IMR-90 (cell line): ENCODE results near the gene MZF1. TPM values are rescaled to one million over a fixed set of nuclear protein-coding genes. Genes with fewer than 3 reads are reported as not detected.
A peak's percentile ranks its signal among the peaks of the same experiment; 100 is the strongest.

ENCODE experiments used
- ATAC-seq: fragments of 200-7000 bp; cut with Tn5 transposase; 2 replicates; pipeline ENCODE4 v1.9.1; 2020; ENCODE audit warnings: low read depth, mild to moderate bottlenecking, moderate library complexity
- BruUV-seq: library from RNA; stranded (reverse); fragments of 400-500 nt; replicated peaks from 2 replicates; lab custom pipeline; 2021; lab: Mats Ljungman, UMichigan
- CTCF ChIA-PET: fragments of 300-600 bp; formaldehyde crosslinking; extraction: SDS; loops from one replicate; lab custom pipeline; 2021; ENCODE audit warnings: antibody characterized with exemption; lab: Yijun Ruan, JAX
- POLR2A ChIA-PET: fragments of 300-600 bp; sonication (Branson Sonifier 250); formaldehyde crosslinking; loops from one replicate; lab custom pipeline; 2022; ENCODE audit warnings: antibody characterized with exemption; ENCODE audit not compliant: unreplicated experiment; lab: Charles Lee
- DNase-seq: peaks from one replicate; pipeline ENCODE4 v3.0.0; 2013
- H2AFZ ChIP-seq: replicated peaks from 2 replicates; pipeline ENCODE3; 2013; ENCODE audit warnings: low read length, mild to moderate bottlenecking; ENCODE audit not compliant: poor library complexity
- H2AK5ac ChIP-seq: 2 replicates; pipeline ENCODE4 v1.6.1; 2013; ENCODE audit warnings: low read depth, low read length, inconsistent platforms
- H2AK9ac ChIP-seq: replicated peaks from 2 replicates; pipeline ENCODE3; 2013; ENCODE audit warnings: mild to moderate bottlenecking, low read depth, low read length, moderate library complexity; ENCODE audit not compliant: poor library complexity
- H2BK120ac ChIP-seq: 2 replicates; pipeline ENCODE4 v1.6.1; 2013; ENCODE audit warnings: low read depth, low read length, inconsistent platforms
- H2BK15ac ChIP-seq: 3 replicates; pipeline ENCODE4 v1.6.1; 2013; ENCODE audit warnings: low read depth, low read length, inconsistent platforms
- H2BK20ac ChIP-seq: 2 replicates; pipeline ENCODE4 v1.6.1; 2013; ENCODE audit warnings: low read depth, mild to moderate bottlenecking, inconsistent platforms, low read length, moderate library complexity
- H2BK5ac ChIP-seq: 2 replicates; pipeline ENCODE4 v1.6.1; 2013; ENCODE audit warnings: mild to moderate bottlenecking, low read depth, low read length, inconsistent platforms; ENCODE audit not compliant: poor library complexity, severe bottlenecking
- H3K14ac ChIP-seq: replicated peaks from 2 replicates; pipeline ENCODE4 v1.6.1; 2013; ENCODE audit warnings: low read depth, low read length, inconsistent platforms
- H3K18ac ChIP-seq: 2 replicates; pipeline ENCODE4 v1.6.1; 2013; ENCODE audit warnings: low read depth, low read length, control low read depth
- H3K23ac ChIP-seq: 2 replicates; pipeline ENCODE4 v1.6.1; 2013; ENCODE audit warnings: low read depth, low read length, inconsistent platforms
- H3K27ac ChIP-seq: 2 replicates; pipeline ENCODE4 v1.5.1; 2013; ENCODE audit warnings: mild to moderate bottlenecking, control low read depth, low read length; ENCODE audit not compliant: insufficient read depth
- H3K27me3 ChIP-seq: 2 replicates; pipeline ENCODE4 v1.6.1; 2013; ENCODE audit warnings: low read length; ENCODE audit not compliant: control insufficient read depth, insufficient read depth
- H3K36me3 ChIP-seq: 2 replicates; pipeline ENCODE4 v1.6.1; 2013; ENCODE audit warnings: low read length, mixed read lengths; ENCODE audit not compliant: control insufficient read depth, insufficient read depth
- H3K4ac ChIP-seq: 2 replicates; pipeline ENCODE4 v1.6.1; 2013; ENCODE audit warnings: low read depth, low read length, inconsistent platforms
- H3K4me1 ChIP-seq: 2 replicates; pipeline ENCODE4 v1.6.1; 2013; ENCODE audit warnings: low read length, mixed read lengths; ENCODE audit not compliant: control insufficient read depth, insufficient read depth
- H3K4me2 ChIP-seq: 2 replicates; pipeline ENCODE4 v1.6.1; 2013; ENCODE audit warnings: low read depth, mild to moderate bottlenecking, control low read depth, low read length, moderate library complexity
- H3K4me3 ChIP-seq: 2 replicates; pipeline ENCODE4 v1.5.1; 2013; ENCODE audit warnings: low read depth, mild to moderate bottlenecking, control low read depth, low read length, moderate library complexity; ENCODE audit not compliant: insufficient read depth
- H3K56ac ChIP-seq: 2 replicates; pipeline ENCODE4 v1.6.1; 2013; ENCODE audit warnings: low read length, inconsistent platforms; ENCODE audit not compliant: insufficient read depth; ENCODE audit errors: extremely low read depth
- H3K79me1 ChIP-seq, 2 experiments: 2 replicates each; pipeline ENCODE4 v1.6.1; 2013; ENCODE audit warnings: low read length in 2 of 2, inconsistent platforms in 1 of 2, low read depth in 1 of 2
- H3K9ac ChIP-seq: 2 replicates; pipeline ENCODE4 v1.6.1; 2013; ENCODE audit warnings: low read depth, low read length, control low read depth
- H3K9me1 ChIP-seq: 2 replicates; pipeline ENCODE4 v1.6.1; 2013; ENCODE audit warnings: low read length, inconsistent platforms; ENCODE audit not compliant: insufficient read depth
- H3K9me3 ChIP-seq: 2 replicates; pipeline ENCODE4 v1.6.1; 2013; ENCODE audit warnings: low read length; ENCODE audit not compliant: control insufficient read depth, insufficient read depth
- H4K20me1 ChIP-seq: 2 replicates; pipeline ENCODE4 v1.6.1; 2013; ENCODE audit warnings: low read length, inconsistent platforms; ENCODE audit not compliant: insufficient read depth
- H4K5ac ChIP-seq: 2 replicates; pipeline ENCODE4 v1.6.1; 2013; ENCODE audit warnings: mild to moderate bottlenecking, low read depth, low read length, control low read depth
- H4K8ac ChIP-seq, 2 experiments: 2 replicates each; pipeline ENCODE4 v1.6.1; 2013; ENCODE audit warnings: low read depth in 2 of 2, low read length in 2 of 2, control low read depth in 1 of 2, inconsistent platforms in 1 of 2
- H4K91ac ChIP-seq: 2 replicates; pipeline ENCODE4 v1.6.1; 2013; ENCODE audit warnings: low read depth, low read length, inconsistent platforms; ENCODE audit not compliant: insufficient read depth
- BHLHE40 ChIP-seq: fragments of 150-350 bp; IDR thresholded peaks from 2 replicates; pipeline ENCODE4 v1.6.1; 2016; ENCODE audit warnings: mild to moderate bottlenecking, low read depth, low read length
- CHD1 ChIP-seq: IDR thresholded peaks from 2 replicates; pipeline ENCODE4 v1.6.1; 2012; ENCODE audit warnings: low read depth, low read length, improper control_type of control experiment
- MXI1 ChIP-seq: IDR thresholded peaks from 2 replicates; pipeline ENCODE4 v1.6.1; 2012; ENCODE audit warnings: low read depth, mild to moderate bottlenecking, low read length, moderate library complexity, borderline replicate concordance
- WGBS, 2 experiments: methylation state at CpG; one replicate each; pipeline versions ENCODE4 v1.1.5 to v1.1.7; 2013; ENCODE audit warnings: missing lambda C conversion rate in 2 of 2; ENCODE audit not compliant: insufficient read length in 1 of 2; ENCODE audit errors: extremely low coverage in 2 of 2; 5-methylcytosine and 5-hydroxymethylcytosine counted together
- dilution Hi-C: fragments of 300-500 bp; cut with HindIII; formaldehyde crosslinking; loops from one replicate; pipeline ENCODE4 v1.14.3; 2018; ENCODE audit warnings: low sequenced_read_pairs; ENCODE audit not compliant: unreplicated experiment
- in situ Hi-C: fragments of 300-500 bp; cut with MboI; formaldehyde crosslinking; loops from 3 replicates; pipeline ENCODE4 v1.14.3; 2019; ENCODE audit warnings: low sequenced_read_pairs, inconsistent platforms, mixed read lengths
- intact Hi-C: fragments of 100-400 bp; cut with micrococcal nuclease; formaldehyde crosslinking; loops from 2 replicates; pipeline ENCODE4 v1.10.0; 2022
- polyA plus RNA-seq, 3 experiments: library from polyadenylated mRNA; depleted of rRNA; stranded (reverse); fragments of >200 nt; gene quantifications; 2 replicates each; pipeline ENCODE4 v1.2.3, GENCODE V29; 2012; ENCODE audit warnings: low replicate concordance in 1 of 3
- total RNA-seq: library from RNA; depleted of rRNA; stranded (reverse); fragments of >200 nt; gene quantifications from 2 replicates; pipeline ENCODE4 v1.2.3, GENCODE V29; 2012

MZF1 gene
- total and polyA plus RNA-seq, 2 of the 4 experiments (the other 2 are of a cell fraction) = 3.4 to 15.0 TPM

- TF ChIP-seq CHD1 = no peak
Measured at GRCh38 chr19:58586133-58586765, 13.1 kb upstream of the MZF1 start (continued).

GRCh38 chr19:58585442-58586132 lies 12.5 kb upstream of the MZF1 start:
- Histone ChIP-seq H4K5ac (peak overlapping the region; percentile 9; the same call in 1 of the 2 replicates), H3K27me3 (no peaks in the 10 kb centered on the region), H3K27ac (peak overlapping the region; percentile 77; the same call in 1 of the 2 replicates), H2AFZ (no peak overlapping the region), H3K56ac (no peak overlapping the region), H3K23ac (peak overlapping the region; percentile 44), H3K4ac (peak overlapping the region; percentile 71), H3K9me3 (no peaks in the 10 kb centered on the region), H4K20me1 (peaks cover 19% of the 10 kb centered on the region), H2BK5ac (peak overlapping the region; percentile 88), H2AK5ac (peak overlapping the region; percentile 95; the same call in 1 of the 2 replicates), H2BK15ac (peak overlapping the region; percentile 43; the same call in 2 of the 3 replicates), H3K4me2 (no peak overlapping the region), H2BK20ac (peak overlapping the region; percentile 74; the same call in 1 of the 2 replicates), H4K8ac (peak overlapping the region in 1 of 2 experiments; percentile 63; a peak in 2 of 4 replicates), H2AK9ac (no peak overlapping the region), H4K91ac (peak overlapping the region; percentile 73), H2BK120ac (peak overlapping the region; percentile 71), H3K18ac (peak overlapping the region; percentile 28), H3K14ac (peak overlapping the region; percentile 60), H3K79me1 (peaks cover 12 to 56% of the 10 kb centered on the region in 2 experiments), H3K9ac (no peak overlapping the region), H3K9me1 (peaks cover 26% of the 10 kb centered on the region), H3K4me3 (no peak overlapping the region), H3K36me3 (peaks cover 13% of the 10 kb centered on the region), H3K4me1 (peaks cover 19% of the 10 kb centered on the region)
- ChIA-PET CTCF (no interaction called here), POLR2A (no interaction called here)
- dilution Hi-C loops (no loop called here), in situ Hi-C loops (no loop called here), intact Hi-C loops (no loop called here)
- no TSS peak for BruUV-seq
- 89% methylated on average over 4 of the region's 6 CpGs; no CpG with 5 or more reads in 1 of the 2 experiments for WGBS, 2 experiments
- ATAC-seq (no peak), DNase-seq (peak; percentile 28)
- no peak for TF ChIP-seq BHLHE40
- TF ChIP-seq MXI1 = no peak
